ENCODE data around the gene EPGN. TPM values are rescaled to one million over a fixed set of nuclear protein-coding genes. Genes with fewer than 3 reads are reported as not detected.

EPGN gene
- polyA plus RNA-seq, 1 donor (not counting 4 experiments of a cell fraction or from before 2014, with no cell fraction given) = 330 TPM

DNA sequence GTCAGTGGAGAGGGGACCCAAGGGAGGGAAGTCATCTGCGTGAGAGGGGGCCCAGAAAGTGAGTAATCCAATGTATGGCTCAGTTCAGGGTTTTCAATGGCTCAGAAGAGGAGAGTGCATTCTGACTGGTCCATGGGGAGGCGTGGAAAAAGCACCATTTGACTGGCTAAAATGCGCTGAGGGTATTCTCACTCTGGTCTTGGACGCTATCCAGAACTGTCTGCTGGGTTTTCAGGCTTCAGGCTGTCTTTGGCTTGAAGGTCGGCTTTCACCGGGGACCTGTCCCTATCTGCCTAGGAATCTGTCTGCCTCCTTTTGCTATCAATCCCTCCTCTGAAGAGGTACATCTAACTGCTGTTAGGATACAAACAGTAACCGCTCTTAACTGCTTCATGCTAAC is 26.4 kb downstream of the EPGN start:
- Histone ChIP-seq H3K27ac (ENCODE audit: control insufficient read depth, insufficient read depth, low read length) (no peak overlapping the region), H3K79me2 (ENCODE audit: control insufficient read depth, insufficient read depth, low read length) (no peaks in the 10 kb centered on the region), H3K9me1 (ENCODE audit: control insufficient read depth, extremely low read depth, insufficient read depth, low read length) (no peaks in the 10 kb centered on the region), H3K9ac (ENCODE audit: control insufficient read depth, extremely low read depth, insufficient read depth, low read length) (no peak overlapping the region), H3K4me2 (ENCODE audit: control insufficient read depth, extremely low read depth, insufficient read depth, low read depth, low read length) (no peak overlapping the region), H4K20me1 (ENCODE audit: control insufficient read depth, extremely low read depth, insufficient read depth, low read length) (no peaks in the 10 kb centered on the region), H3K9me3 (ENCODE audit: control insufficient read depth, low read depth, low read length) (no peaks in the 10 kb centered on the region), H3K36me3 (ENCODE audit: control insufficient read depth in 2 of 2, extremely low read depth in 1 of 2, insufficient read depth in 2 of 2, low read length in 2 of 2) (no peaks in the 10 kb centered on the region), H2AFZ (ENCODE audit: control insufficient read depth, low read length) (no peak overlapping the region), H3K27me3 (ENCODE audit: control insufficient read depth, extremely low read depth, insufficient read depth, low read length) (no peaks in the 10 kb centered on the region), H3K4me3 (ENCODE audit: control insufficient read depth in 2 of 3, extremely low read depth in 1 of 3, insufficient read depth in 2 of 3, low read depth in 1 of 3, low read length in 3 of 3) (no peak overlapping the region), H3K4me1 (ENCODE audit: control insufficient read depth, extremely low read depth, insufficient read depth, low read length) (no peaks in the 10 kb centered on the region)
- FAIRE-seq (no peak), DNase-seq (ENCODE audit: low read depth, low spot score) (no peak)
- dilution Hi-C loops (cut with MboI; ENCODE audit: extremely low pct_ligation_motif_present, low sequenced_read_pairs) = no loop called here
- TF ChIP-seq, protein P1, sequence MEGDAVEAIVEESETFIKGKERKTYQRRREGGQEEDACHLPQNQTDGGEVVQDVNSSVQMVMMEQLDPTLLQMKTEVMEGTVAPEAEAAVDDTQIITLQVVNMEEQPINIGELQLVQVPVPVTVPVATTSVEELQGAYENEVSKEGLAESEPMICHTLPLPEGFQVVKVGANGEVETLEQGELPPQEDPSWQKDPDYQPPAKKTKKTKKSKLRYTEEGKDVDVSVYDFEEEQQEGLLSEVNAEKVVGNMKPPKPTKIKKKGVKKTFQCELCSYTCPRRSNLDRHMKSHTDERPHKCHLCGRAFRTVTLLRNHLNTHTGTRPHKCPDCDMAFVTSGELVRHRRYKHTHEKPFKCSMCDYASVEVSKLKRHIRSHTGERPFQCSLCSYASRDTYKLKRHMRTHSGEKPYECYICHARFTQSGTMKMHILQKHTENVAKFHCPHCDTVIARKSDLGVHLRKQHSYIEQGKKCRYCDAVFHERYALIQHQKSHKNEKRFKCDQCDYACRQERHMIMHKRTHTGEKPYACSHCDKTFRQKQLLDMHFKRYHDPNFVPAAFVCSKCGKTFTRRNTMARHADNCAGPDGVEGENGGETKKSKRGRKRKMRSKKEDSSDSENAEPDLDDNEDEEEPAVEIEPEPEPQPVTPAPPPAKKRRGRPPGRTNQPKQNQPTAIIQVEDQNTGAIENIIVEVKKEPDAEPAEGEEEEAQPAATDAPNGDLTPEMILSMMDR (optimal IDR thresholded peaks at IDR 0.05 in 1 of 3, IDR thresholded peaks at IDR 0.05 in 1 of 3, conservative IDR thresholded peaks at IDR 0.05 in 1 of 3; ENCODE audit: extremely low read depth in 1 of 3, insufficient read depth in 2 of 3, low read length in 3 of 3) = no peak
- no peak for TF ChIP-seq EZH2 (IDR thresholded peaks at IDR 0.05; ENCODE audit: low read length)

DNA sequence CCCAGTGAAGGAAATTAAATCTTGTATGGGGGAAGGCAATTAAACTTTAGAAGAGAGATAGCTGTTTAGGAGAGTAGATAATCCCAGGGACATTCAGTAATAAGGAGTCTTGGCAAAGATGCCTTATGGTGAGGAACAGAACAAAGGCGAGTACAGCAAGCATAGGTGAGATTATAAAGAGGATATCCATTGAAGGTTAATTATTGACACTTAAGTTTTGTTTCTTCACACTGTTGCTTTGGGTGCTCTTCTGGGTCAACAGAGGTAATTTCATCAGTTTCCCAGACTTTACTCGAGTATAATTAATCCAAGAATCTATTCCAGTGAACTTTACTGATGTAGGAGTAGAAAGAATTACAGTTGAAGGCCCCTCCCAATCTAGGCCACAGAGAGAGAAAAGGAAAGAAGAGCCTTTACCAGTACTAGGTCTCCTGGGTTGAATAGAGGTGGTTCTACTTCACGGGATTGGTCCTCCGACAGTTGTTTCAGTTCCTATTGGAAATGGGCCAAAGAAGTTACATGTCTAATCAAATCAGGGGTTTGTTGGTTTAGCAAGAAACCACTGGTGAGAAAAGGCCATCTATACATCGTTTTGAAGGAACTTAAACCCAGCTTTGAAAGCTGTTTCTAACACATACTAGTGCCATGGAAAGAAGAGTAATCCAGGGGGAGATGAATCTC is 27.2 kb downstream of the EPGN start:
- DNase-seq (ENCODE audit: low read depth, low spot score) = no peak
- no peaks in the 10 kb centered on the region for H3K9me3 ChIP-seq (ENCODE audit: control insufficient read depth, low read depth, low read length)
- H3K27me3 ChIP-seq (ENCODE audit: control insufficient read depth, extremely low read depth, insufficient read depth, low read length) = no peaks in the 10 kb centered on the region
- no peak overlapping the region for H2AFZ ChIP-seq (ENCODE audit: control insufficient read depth, low read length)
- H4K20me1 ChIP-seq (ENCODE audit: control insufficient read depth, extremely low read depth, insufficient read depth, low read length) = no peaks in the 10 kb centered on the region
- H3K4me2 ChIP-seq (ENCODE audit: control insufficient read depth, extremely low read depth, insufficient read depth, low read depth, low read length) = no peak overlapping the region
- no peak for FAIRE-seq
- no peak for TF ChIP-seq EZH2 (IDR thresholded peaks at IDR 0.05; ENCODE audit: low read length)
- TF ChIP-seq, protein P1 (optimal IDR thresholded peaks at IDR 0.05 in 1 of 3, IDR thresholded peaks at IDR 0.05 in 1 of 3, conservative IDR thresholded peaks at IDR 0.05 in 1 of 3; ENCODE audit: extremely low read depth in 1 of 3, insufficient read depth in 2 of 3, low read length in 3 of 3) = no peak
- H3K79me2 ChIP-seq (ENCODE audit: control insufficient read depth, insufficient read depth, low read length) = no peaks in the 10 kb centered on the region
- H3K36me3 ChIP-seq (ENCODE audit: control insufficient read depth in 2 of 2, extremely low read depth in 1 of 2, insufficient read depth in 2 of 2, low read length in 2 of 2) = no peaks in the 10 kb centered on the region
- no peak overlapping the region for H3K9ac ChIP-seq (ENCODE audit: control insufficient read depth, extremely low read depth, insufficient read depth, low read length)
- H3K4me1 ChIP-seq (ENCODE audit: control insufficient read depth, extremely low read depth, insufficient read depth, low read length) = no peaks in the 10 kb centered on the region
- no peak overlapping the region for H3K27ac ChIP-seq (ENCODE audit: control insufficient read depth, insufficient read depth, low read length)
- dilution Hi-C loops (cut with MboI; ENCODE audit: extremely low pct_ligation_motif_present, low sequenced_read_pairs) = no loop called here
- no peak overlapping the region for H3K4me3 ChIP-seq (ENCODE audit: control insufficient read depth in 2 of 3, extremely low read depth in 1 of 3, insufficient read depth in 2 of 3, low read depth in 1 of 3, low read length in 3 of 3)
- no peaks in the 10 kb centered on the region for H3K9me1 ChIP-seq (ENCODE audit: control insufficient read depth, extremely low read depth, insufficient read depth, low read length)
